Panc1 (cell line): ENCODE results near the gene GPR15. TPM values are rescaled to one million over a fixed set of nuclear protein-coding genes. Genes with fewer than 3 reads are reported as not detected.

Experiments used
- ATAC-seq: fragments of 200-7000 bp; cut with Tn5 transposase; 2 replicates; pipeline ENCODE4 v1.9.1; 2020; ENCODE audit warnings: mild to moderate bottlenecking, moderate library complexity
- BruUV-seq: library from RNA; stranded (reverse); fragments of 400-500 nt; replicated peaks from 2 replicates; lab custom pipeline; 2021; lab: Mats Ljungman, UMichigan
- CTCF ChIA-PET: fragments of 300-600 bp; sonication (Branson Sonifier 250); formaldehyde crosslinking; loops from one replicate; lab custom pipeline; 2022; ENCODE audit warnings: antibody characterized with exemption; lab: Charles Lee
- POLR2A ChIA-PET: fragments of 300-600 bp; sonication (Branson Sonifier 250); formaldehyde crosslinking; loops from one replicate; lab custom pipeline; 2022; ENCODE audit warnings: antibody characterized with exemption; lab: Charles Lee
- DNase-seq: peaks from one replicate; pipeline ENCODE4 v3.0.0-alpha.2; 2010; ENCODE audit warnings: low read depth, low spot score
- H3K27ac ChIP-seq: 2 replicates; pipeline ENCODE4 v1.5.1; 2011; ENCODE audit warnings: mild to moderate bottlenecking, low read length, inconsistent platforms
- H3K27me3 ChIP-seq: fragments of 200-500 bp; sonication (Bioruptor generic); 2 replicates; pipeline ENCODE4 v1.6.0; 2014; ENCODE audit warnings: low read length, inconsistent platforms; ENCODE audit not compliant: control insufficient read depth, insufficient read depth
- H3K36me3 ChIP-seq: fragments of 200-500 bp; sonication (Bioruptor generic); 2 replicates; pipeline ENCODE4 v1.5.1; 2014; ENCODE audit warnings: inconsistent platforms, mild to moderate bottlenecking, low read length, moderate library complexity; ENCODE audit not compliant: control insufficient read depth, insufficient read depth
- H3K4me1 ChIP-seq: 2 replicates; pipeline ENCODE4 v1.5.1; 2011; ENCODE audit warnings: inconsistent platforms, mild to moderate bottlenecking, low read length, moderate library complexity; ENCODE audit not compliant: control insufficient read depth, insufficient read depth
- H3K4me3 ChIP-seq, 2 experiments: 2 replicates each; pipeline ENCODE4 v1.5.1; 2011 to 2012; ENCODE audit warnings: low read depth in 2 of 2, low read length in 2 of 2, mild to moderate bottlenecking in 2 of 2, inconsistent platforms in 1 of 2, moderate library complexity in 1 of 2
- H3K9me3 ChIP-seq: fragments of 200-500 bp; sonication (Bioruptor generic); 2 replicates; pipeline ENCODE4 v1.5.1; 2014; ENCODE audit warnings: low read depth, mild to moderate bottlenecking, inconsistent platforms, low read length, moderate library complexity; ENCODE audit not compliant: control insufficient read depth, insufficient read depth
- CTCF ChIP-seq: fragments of 450-650 bp; IDR thresholded peaks from 2 replicates; pipeline ENCODE4 v1.5.1; 2017; ENCODE audit warnings: mild to moderate bottlenecking
- POLR2AphosphoS5 ChIP-seq: IDR thresholded peaks from 2 replicates; pipeline ENCODE4 v1.6.1; 2012; ENCODE audit warnings: mild to moderate bottlenecking, low read depth, low read length, moderate library complexity
- REST ChIP-seq, 2 experiments: IDR thresholded peaks; 2 replicates each; pipeline ENCODE4 v1.6.1; 2011 to 2012; ENCODE audit warnings: low read depth in 2 of 2, control low read depth in 1 of 2, low read length in 1 of 2, mild to moderate bottlenecking in 1 of 2, moderate library complexity in 1 of 2; ENCODE audit not compliant: insufficient read depth in 1 of 2
- SIN3A ChIP-seq: IDR thresholded peaks from 2 replicates; pipeline ENCODE4 v1.6.1; 2012; ENCODE audit warnings: low read depth, mild to moderate bottlenecking, low read length, moderate library complexity, borderline replicate concordance; ENCODE audit not compliant: insufficient read depth
- TCF7L2 ChIP-seq: IDR thresholded peaks from 2 replicates; pipeline ENCODE4 v1.6.1; 2011; ENCODE audit warnings: mild to moderate bottlenecking, low read depth, low read length, inconsistent platforms
- in situ Hi-C: cut with HindIII; loops from 2 replicates; pipeline ENCODE4 v1.10.0; 2016; ENCODE audit warnings: low sequenced_read_pairs, low pct_unique_long_range_greater_than_20kb
- intact Hi-C: fragments of 100-400 bp; cut with micrococcal nuclease; formaldehyde crosslinking; loops from one replicate; pipeline ENCODE4 v1.10.0; 2022; ENCODE audit not compliant: unreplicated experiment
- total RNA-seq: library from RNA; stranded (reverse); gene quantifications from one replicate; pipeline ENCODE4 v1.2.1, GENCODE V29; 2021; ENCODE audit not compliant: unreplicated experiment

GPR15 gene
- total RNA-seq, 1 experiment from 2014 or later = not detected

- Histone ChIP-seq H3K9me3 (no peaks in the 10 kb centered on the region), H3K36me3 (no peaks in the 10 kb centered on the region), H3K27ac (no peak overlapping the region), H3K4me3 (no peak overlapping the region), H3K27me3 (peaks cover 30% of the 10 kb centered on the region), H3K4me1 (no peaks in the 10 kb centered on the region)
- ChIA-PET POLR2A (no interaction called here), CTCF (no interaction called here)
- DNase-seq (no peak), ATAC-seq (no peak)
- in situ Hi-C loops = no loop called here
- intact Hi-C loops = no loop called here
- no peak for TF ChIP-seq CTCF
- TF ChIP-seq REST (IDR thresholded peaks at IDR 0.05; ENCODE audit: insufficient read depth in 1 of 2, low read depth in 2 of 2, low read length in 1 of 2) = no peak
- TF ChIP-seq TCF7L2 = no peak
- no peak for TF ChIP-seq POLR2AphosphoS5
- TF ChIP-seq SIN3A = no peak
- BruUV-seq = no TSS peak
Observed at GRCh38 chr3:98545940-98546339, 14.2 kb downstream of the GPR15 start.

GRCh38 chr3:98548544-98548943 lies 16.8 kb downstream of the GPR15 start:
- Histone ChIP-seq H3K27me3 (peaks cover 28% of the 10 kb centered on the region), H3K36me3 (no peaks in the 10 kb centered on the region), H3K4me3 (no peak overlapping the region), H3K9me3 (no peaks in the 10 kb centered on the region), H3K27ac (no peak overlapping the region), H3K4me1 (no peaks in the 10 kb centered on the region)
- ATAC-seq (no peak), DNase-seq (no peak)
- in situ Hi-C loops (no loop called here), intact Hi-C loops (no loop called here)
- no TSS peak for BruUV-seq
- POLR2A ChIA-PET = no interaction called here
- TF ChIP-seq SIN3A (no peak), REST (IDR thresholded peaks at IDR 0.05; ENCODE audit: insufficient read depth in 1 of 2, low read depth in 2 of 2, low read length in 1 of 2) (no peak), POLR2AphosphoS5 (no peak), CTCF (no peak), TCF7L2 (no peak)
- CTCF ChIA-PET = no interaction called here
